ENCODE results near the gene CACNB1. TPM values are rescaled to one million over a fixed set of nuclear protein-coding genes. Genes with fewer than 3 reads are reported as not detected.

The CACNB1 gene
- total and polyA plus RNA-seq, 2 of the 13 experiments (the other 11 are each of a cell fraction or from before 2014, with no cell fraction given): 0.75 to 1.5 TPM

DNA sequence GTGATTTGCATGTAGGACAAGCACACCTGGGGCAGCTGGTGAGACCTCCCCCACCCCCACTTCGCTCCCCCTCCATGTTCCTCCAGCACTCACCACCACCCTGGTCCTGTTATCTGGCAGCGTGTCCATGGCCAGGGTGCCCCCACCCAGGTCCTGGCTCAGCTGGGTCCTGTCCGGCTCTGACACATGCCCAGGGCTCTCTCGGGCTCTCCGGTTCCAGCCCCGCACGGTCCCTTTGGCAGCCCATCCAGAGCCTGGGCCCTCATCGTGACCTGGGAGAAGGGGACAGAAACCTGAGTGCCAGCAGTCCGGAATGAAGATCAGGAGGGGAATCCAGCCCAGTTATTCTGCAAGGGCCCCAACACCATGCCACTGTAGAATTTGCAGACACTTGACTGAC is 57.9 kb downstream of the CACNB1 start:
- POLR2A ChIA-PET: no interaction called here
- no peak for FAIRE-seq

More for the DNA sequence above, 57.9 kb downstream of the CACNB1 start:
- H3K9ac ChIP-seq (ENCODE audit: insufficient read depth, low read depth, low read length): no peak overlapping the region
- no peak overlapping the region for H2AFZ ChIP-seq (ENCODE audit: low read length)
- ATAC-seq (no peak), DNase-seq (ENCODE audit: low spot score) (no peak)
- H3K27me3 ChIP-seq (ENCODE audit: control insufficient read depth in 1 of 2, insufficient read depth in 2 of 2, low read length in 2 of 2): peaks cover 5 to 56% of the 10 kb centered on the region in 2 experiments; a peak in 4 of 5 replicates
- H3K36me3 ChIP-seq (replicated peaks in 1 of 2; ENCODE audit: control insufficient read depth in 1 of 2, insufficient read depth in 2 of 2, low read length in 2 of 2): no peaks in the 10 kb centered on the region
- 69% methylated on average over 7 of the region's 9 CpGs for WGBS (ENCODE audit: low lambda C conversion rate)
- no TSS peak for BruUV-seq (replicated peaks)
- no peak overlapping the region for H3K4me3 ChIP-seq (replicated peaks in 1 of 3; ENCODE audit: insufficient read depth in 1 of 3, low read depth in 2 of 3, low read length in 3 of 3)
- no peak overlapping the region for H3K4me2 ChIP-seq (ENCODE audit: low read depth, low read length)
- in situ Hi-C loops (cut with HindIII; ENCODE audit: extremely low pct_ligation_motif_present, low pct_unique_long_range_greater_than_20kb) (no loop called here), intact Hi-C loops (cut with micrococcal nuclease; ENCODE audit: unreplicated experiment) (no loop called here)
- no peaks in the 10 kb centered on the region for H3K9me3 ChIP-seq (ENCODE audit: low read length)
- H4K20me1 ChIP-seq (ENCODE audit: insufficient read depth, low read length): no peaks in the 10 kb centered on the region
- TF ChIP-seq, protein P1, sequence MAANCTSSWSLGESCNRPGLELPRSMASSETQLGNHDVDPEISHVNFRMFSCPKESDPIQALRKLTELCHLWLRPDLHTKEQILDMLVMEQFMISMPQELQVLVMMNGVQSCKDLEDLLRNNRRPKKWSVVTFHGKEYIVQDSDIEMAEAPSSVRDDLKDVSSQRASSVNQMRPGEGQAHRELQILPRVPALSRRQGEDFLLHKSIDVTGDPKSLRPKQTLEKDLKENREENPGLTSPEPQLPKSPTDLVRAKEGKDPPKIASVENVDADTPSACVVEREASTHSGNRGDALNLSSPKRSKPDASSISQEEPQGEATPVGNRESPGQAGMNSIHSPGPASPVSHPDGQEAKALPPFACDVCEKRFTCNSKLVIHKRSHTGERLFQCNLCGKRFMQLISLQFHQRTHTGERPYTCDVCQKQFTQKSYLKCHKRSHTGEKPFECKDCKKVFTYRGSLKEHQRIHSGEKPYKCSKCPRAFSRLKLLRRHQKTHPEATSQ (CRISPR knock-in tag; IDR thresholded peaks at IDR 0.05; ENCODE audit: borderline replicate concordance): no peak
- TF ChIP-seq, protein P2, sequence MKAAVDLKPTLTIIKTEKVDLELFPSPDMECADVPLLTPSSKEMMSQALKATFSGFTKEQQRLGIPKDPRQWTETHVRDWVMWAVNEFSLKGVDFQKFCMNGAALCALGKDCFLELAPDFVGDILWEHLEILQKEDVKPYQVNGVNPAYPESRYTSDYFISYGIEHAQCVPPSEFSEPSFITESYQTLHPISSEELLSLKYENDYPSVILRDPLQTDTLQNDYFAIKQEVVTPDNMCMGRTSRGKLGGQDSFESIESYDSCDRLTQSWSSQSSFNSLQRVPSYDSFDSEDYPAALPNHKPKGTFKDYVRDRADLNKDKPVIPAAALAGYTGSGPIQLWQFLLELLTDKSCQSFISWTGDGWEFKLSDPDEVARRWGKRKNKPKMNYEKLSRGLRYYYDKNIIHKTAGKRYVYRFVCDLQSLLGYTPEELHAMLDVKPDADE (CRISPR knock-in tag; IDR thresholded peaks at IDR 0.05): no peak
- no peak for TF ChIP-seq CCAR2 (optimal IDR thresholded peaks at IDR 0.05; ENCODE audit: low read depth, low read length)
- TF ChIP-seq, protein P3, sequence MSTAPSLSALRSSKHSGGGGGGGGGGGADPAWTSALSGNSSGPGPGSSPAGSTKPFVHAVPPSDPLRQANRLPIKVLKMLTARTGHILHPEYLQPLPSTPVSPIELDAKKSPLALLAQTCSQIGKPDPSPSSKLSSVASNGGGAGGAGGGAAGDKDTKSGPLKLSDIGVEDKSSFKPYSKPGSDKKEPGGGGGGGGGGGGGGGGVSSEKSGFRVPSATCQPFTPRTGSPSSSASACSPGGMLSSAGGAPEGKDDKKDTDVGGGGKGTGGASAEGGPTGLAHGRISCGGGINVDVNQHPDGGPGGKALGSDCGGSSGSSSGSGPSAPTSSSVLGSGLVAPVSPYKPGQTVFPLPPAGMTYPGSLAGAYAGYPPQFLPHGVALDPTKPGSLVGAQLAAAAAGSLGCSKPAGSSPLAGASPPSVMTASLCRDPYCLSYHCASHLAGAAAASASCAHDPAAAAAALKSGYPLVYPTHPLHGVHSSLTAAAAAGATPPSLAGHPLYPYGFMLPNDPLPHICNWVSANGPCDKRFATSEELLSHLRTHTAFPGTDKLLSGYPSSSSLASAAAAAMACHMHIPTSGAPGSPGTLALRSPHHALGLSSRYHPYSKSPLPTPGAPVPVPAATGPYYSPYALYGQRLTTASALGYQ (CRISPR knock-in tag; IDR thresholded peaks at IDR 0.05): no peak
- TF ChIP-seq RFXANK (CRISPR knock-in tag; IDR thresholded peaks at IDR 0.05): no peak
- TF ChIP-seq, protein P4, sequence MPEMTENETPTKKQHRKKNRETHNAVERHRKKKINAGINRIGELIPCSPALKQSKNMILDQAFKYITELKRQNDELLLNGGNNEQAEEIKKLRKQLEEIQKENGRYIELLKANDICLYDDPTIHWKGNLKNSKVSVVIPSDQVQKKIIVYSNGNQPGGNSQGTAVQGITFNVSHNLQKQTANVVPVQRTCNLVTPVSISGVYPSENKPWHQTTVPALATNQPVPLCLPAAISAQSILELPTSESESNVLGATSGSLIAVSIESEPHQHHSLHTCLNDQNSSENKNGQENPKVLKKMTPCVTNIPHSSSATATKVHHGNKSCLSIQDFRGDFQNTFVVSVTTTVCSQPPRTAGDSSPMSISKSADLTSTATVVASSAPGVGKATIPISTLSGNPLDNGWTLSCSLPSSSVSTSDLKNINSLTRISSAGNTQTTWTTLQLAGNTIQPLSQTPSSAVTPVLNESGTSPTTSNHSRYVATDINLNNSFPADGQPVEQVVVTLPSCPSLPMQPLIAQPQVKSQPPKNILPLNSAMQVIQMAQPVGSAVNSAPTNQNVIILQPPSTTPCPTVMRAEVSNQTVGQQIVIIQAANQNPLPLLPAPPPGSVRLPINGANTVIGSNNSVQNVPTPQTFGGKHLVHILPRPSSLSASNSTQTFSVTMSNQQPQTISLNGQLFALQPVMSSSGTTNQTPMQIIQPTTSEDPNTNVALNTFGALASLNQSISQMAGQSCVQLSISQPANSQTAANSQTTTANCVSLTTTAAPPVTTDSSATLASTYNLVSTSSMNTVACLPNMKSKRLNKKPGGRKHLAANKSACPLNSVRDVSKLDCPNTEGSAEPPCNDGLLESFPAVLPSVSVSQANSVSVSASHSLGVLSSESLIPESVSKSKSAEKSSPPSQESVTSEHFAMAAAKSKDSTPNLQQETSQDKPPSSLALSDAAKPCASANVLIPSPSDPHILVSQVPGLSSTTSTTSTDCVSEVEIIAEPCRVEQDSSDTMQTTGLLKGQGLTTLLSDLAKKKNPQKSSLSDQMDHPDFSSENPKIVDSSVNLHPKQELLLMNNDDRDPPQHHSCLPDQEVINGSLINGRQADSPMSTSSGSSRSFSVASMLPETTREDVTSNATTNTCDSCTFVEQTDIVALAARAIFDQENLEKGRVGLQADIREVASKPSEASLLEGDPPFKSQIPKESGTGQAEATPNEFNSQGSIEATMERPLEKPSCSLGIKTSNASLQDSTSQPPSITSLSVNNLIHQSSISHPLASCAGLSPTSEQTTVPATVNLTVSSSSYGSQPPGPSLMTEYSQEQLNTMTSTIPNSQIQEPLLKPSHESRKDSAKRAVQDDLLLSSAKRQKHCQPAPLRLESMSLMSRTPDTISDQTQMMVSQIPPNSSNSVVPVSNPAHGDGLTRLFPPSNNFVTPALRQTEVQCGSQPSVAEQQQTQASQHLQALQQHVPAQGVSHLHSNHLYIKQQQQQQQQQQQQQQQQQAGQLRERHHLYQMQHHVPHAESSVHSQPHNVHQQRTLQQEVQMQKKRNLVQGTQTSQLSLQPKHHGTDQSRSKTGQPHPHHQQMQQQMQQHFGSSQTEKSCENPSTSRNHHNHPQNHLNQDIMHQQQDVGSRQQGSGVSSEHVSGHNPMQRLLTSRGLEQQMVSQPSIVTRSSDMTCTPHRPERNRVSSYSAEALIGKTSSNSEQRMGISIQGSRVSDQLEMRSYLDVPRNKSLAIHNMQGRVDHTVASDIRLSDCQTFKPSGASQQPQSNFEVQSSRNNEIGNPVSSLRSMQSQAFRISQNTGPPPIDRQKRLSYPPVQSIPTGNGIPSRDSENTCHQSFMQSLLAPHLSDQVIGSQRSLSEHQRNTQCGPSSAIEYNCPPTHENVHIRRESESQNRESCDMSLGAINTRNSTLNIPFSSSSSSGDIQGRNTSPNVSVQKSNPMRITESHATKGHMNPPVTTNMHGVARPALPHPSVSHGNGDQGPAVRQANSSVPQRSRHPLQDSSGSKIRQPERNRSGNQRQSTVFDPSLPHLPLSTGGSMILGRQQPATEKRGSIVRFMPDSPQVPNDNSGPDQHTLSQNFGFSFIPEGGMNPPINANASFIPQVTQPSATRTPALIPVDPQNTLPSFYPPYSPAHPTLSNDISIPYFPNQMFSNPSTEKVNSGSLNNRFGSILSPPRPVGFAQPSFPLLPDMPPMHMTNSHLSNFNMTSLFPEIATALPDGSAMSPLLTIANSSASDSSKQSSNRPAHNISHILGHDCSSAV (CRISPR knock-in tag; IDR thresholded peaks at IDR 0.05; ENCODE audit: borderline replicate concordance): no peak
- TF ChIP-seq ZNF598 (CRISPR knock-in tag; IDR thresholded peaks at IDR 0.05; ENCODE audit: borderline replicate concordance): no peak
- TF ChIP-seq, protein P5, sequence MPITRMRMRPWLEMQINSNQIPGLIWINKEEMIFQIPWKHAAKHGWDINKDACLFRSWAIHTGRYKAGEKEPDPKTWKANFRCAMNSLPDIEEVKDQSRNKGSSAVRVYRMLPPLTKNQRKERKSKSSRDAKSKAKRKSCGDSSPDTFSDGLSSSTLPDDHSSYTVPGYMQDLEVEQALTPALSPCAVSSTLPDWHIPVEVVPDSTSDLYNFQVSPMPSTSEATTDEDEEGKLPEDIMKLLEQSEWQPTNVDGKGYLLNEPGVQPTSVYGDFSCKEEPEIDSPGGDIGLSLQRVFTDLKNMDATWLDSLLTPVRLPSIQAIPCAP (CRISPR knock-in tag; IDR thresholded peaks at IDR 0.05; ENCODE audit: low read depth): no peak
- TF ChIP-seq ZNF724P (CRISPR knock-in tag; IDR thresholded peaks at IDR 0.05; ENCODE audit: borderline replicate concordance): no peak
- H3K4me1 ChIP-seq (ENCODE audit: insufficient read depth, low read length): no peaks in the 10 kb centered on the region
- no peak overlapping the region for H3K27ac ChIP-seq (ENCODE audit: extremely low read length, insufficient read depth, low read length)
- H3K79me2 ChIP-seq (ENCODE audit: insufficient read depth, low read length): no peaks in the 10 kb centered on the region
- CTCF ChIA-PET (ENCODE audit: low intra/inter-chr PET ratio, low total read pairs): no interaction called here
